ENCODE data around the gene KBTBD8. TPM values are rescaled to one million over a fixed set of nuclear protein-coding genes. Genes with fewer than 3 reads are reported as not detected.

KBTBD8 gene
- total RNA-seq, 4 donors from 2014 or later = 0.54 to 1.2 (median 1.00) TPM

GRCh38 chr3:67001086-67001861 lies 3.2 kb downstream of the KBTBD8 start:
- peaks cover 0 to 9% of the 10 kb centered on the region in 2 donors for H3K4me1 ChIP-seq
- 92 to 94% methylated on average over 8 of the region's 8 CpGs for WGBS, 2 donors
- intact Hi-C loops (cut with DNase I) = no loop called here
- H3K27ac ChIP-seq = no peak overlapping the region
- H3K9me3 ChIP-seq = no peaks in the 10 kb centered on the region
- H3K4me3 ChIP-seq (replicated peaks in 1 of 3) = no peak overlapping the region
- H3K36me3 ChIP-seq = no peaks in the 10 kb centered on the region
- H3K27me3 ChIP-seq = no peaks in the 10 kb centered on the region
- TF ChIP-seq CTCF (IDR thresholded peaks at IDR 0.05) (no peak), POLR2A (IDR thresholded peaks at IDR 0.05) (no peak)
- no peak for DNase-seq

- WGBS, 2 donors = 92 to 98% methylated on average over 1 of the region's 1 CpG
Observed at GRCh38 chr3:67005974-67006373, 7.9 kb downstream of the KBTBD8 start.

GRCh38 chr3:67006460-67006859 lies 8.4 kb downstream of the KBTBD8 start:
- 87 to 91% methylated on average over 5 of the region's 5 CpGs for WGBS, 2 donors
- DNase-seq = no peak
- TF ChIP-seq CTCF (IDR thresholded peaks at IDR 0.05) (no peak), POLR2A (IDR thresholded peaks at IDR 0.05) (no peak)
- Histone ChIP-seq H3K36me3 (peaks cover 0 to 4% of the 10 kb centered on the region in 2 donors), H3K27me3 (no peaks in the 10 kb centered on the region), H3K27ac (no peak overlapping the region), H3K4me1 (no peaks in the 10 kb centered on the region), H3K9me3 (no peaks in the 10 kb centered on the region), H3K4me3 (replicated peaks in 1 of 3) (no peak overlapping the region)
- intact Hi-C loops (cut with DNase I) = no loop called here

More at GRCh38 chr3:67005974-67006373, 7.9 kb downstream of the KBTBD8 start:
- Histone ChIP-seq H3K9me3 (no peaks in the 10 kb centered on the region), H3K27me3 (no peaks in the 10 kb centered on the region), H3K27ac (no peak overlapping the region), H3K36me3 (peaks cover 0 to 4% of the 10 kb centered on the region in 2 donors), H3K4me3 (replicated peaks in 1 of 3) (no peak overlapping the region), H3K4me1 (no peaks in the 10 kb centered on the region)
- TF ChIP-seq POLR2A (IDR thresholded peaks at IDR 0.05) = no peak
- TF ChIP-seq CTCF (IDR thresholded peaks at IDR 0.05) = no peak
- intact Hi-C loops (cut with DNase I) = no loop called here
- no peak for DNase-seq

GRCh38 chr3:67008388-67008787 lies 10.3 kb downstream of the KBTBD8 start:
- Histone ChIP-seq H3K27me3 (no peaks in the 10 kb centered on the region), H3K36me3 (peaks cover 0 to 4% of the 10 kb centered on the region in 2 donors), H3K27ac (no peak overlapping the region), H3K9me3 (no peaks in the 10 kb centered on the region), H3K4me3 (replicated peaks in 1 of 3) (no peak overlapping the region), H3K4me1 (no peaks in the 10 kb centered on the region)
- intact Hi-C loops (cut with DNase I) = no loop called here
- DNase-seq = no peak
- TF ChIP-seq POLR2A (IDR thresholded peaks at IDR 0.05) (no peak), CTCF (IDR thresholded peaks at IDR 0.05) (no peak)
- 90 to 92% methylated on average over 2 of the region's 2 CpGs for WGBS, 2 donors

GRCh38 chr3:67009716-67010115 lies 11.6 kb downstream of the KBTBD8 start:
- WGBS, 2 donors = 81 to 85% methylated on average over 3 of the region's 3 CpGs
- Histone ChIP-seq H3K27ac (no peak overlapping the region), H3K27me3 (no peaks in the 10 kb centered on the region), H3K4me3 (replicated peaks in 1 of 3) (no peak overlapping the region), H3K4me1 (no peaks in the 10 kb centered on the region), H3K9me3 (no peaks in the 10 kb centered on the region), H3K36me3 (peaks cover 0 to 4% of the 10 kb centered on the region in 2 donors)
- DNase-seq = no peak
- intact Hi-C loops (cut with DNase I) = no loop called here
- TF ChIP-seq CTCF (IDR thresholded peaks at IDR 0.05) (no peak), POLR2A (IDR thresholded peaks at IDR 0.05) (no peak)
